Measurements from ENCODE around the gene PRSS21.

Gene PRSS21

DNA sequence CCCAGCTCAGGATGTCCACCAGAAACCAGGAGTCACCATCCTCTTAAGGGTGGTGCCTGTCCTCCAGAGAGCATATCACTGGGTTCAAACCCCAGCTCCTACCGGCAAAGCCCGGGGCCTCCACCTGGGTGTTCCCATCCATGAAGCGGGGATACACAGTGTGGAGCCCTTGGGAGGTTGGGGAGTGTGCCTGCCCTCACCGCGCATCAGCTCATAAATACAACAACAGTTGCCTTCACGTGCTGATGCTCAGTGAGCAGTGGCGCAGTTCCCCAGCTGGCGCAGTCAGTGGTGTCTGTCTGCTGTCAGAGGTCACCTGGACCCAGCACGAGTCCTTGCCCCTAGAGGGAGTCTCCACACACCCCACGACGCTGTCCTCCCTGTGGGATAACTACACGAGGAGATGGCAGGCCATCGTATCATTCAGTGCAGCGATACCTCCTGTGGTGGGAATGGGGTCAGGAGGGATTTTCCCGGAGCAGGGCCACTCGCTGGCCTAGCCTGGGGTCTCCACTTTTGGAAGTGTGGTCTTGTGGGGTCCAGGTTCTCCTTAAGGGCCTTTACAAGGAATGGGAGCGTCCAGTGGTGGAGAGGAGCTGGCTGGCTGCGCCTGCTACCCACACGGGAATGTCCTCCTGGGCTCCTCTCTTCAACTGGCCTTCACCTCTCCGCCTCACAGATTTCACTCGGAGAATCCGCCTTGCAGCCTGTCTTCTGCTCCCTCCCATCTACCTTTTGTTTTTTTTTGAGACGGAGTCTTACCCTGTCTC is 37.7 kb upstream of the PRSS21 start:
- no peak for DNase-seq (ENCODE audit: low read depth)
- no peak overlapping the region for H3K4me3 ChIP-seq (ENCODE audit: low read depth, low read length)

DNA sequence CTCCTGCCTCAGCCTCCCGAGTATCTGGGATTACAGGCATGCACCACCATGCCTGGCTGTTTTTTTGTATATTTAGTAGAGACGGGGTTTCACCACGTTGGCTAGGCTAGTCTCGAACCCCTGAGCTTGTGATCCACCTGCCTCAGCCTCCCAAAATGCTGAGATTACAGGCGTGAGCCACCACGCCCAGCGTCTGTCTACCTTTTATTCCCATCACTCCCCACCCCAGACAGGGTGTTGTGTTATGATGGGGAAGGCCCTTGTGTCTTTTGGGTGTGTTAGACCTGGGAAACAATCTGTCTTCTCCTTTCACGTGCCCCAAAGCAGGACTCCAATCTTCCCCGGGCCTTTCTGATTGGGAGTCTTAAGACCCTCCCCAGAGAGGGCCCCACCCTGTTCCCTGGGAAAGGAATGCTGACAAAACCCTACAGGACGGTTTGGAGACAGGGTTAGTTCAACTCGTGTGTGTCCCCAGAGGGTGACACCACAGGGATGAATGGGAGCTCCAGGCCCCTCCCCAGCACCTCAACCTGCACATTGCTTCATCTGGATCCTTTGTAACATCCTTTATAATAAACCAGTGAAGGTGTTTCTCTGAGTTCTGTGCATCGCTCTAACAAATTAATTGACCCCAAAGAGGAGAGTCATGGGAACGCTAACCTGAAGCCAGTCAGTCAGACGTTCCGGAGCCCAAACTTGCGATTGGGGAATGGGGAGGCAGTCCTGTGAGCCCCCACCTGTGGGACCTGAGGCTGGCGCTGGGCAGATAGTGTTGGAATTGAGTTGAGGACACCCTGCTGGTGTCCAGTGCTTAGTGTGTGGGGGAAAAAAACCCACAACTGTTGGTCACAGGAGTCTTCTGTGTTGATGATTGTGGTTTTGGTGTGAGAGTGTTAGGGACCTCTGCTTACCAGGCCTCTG is 36.8 kb upstream of the PRSS21 start:
- no peak overlapping the region for H3K4me3 ChIP-seq (ENCODE audit: low read depth, low read length)

DNA sequence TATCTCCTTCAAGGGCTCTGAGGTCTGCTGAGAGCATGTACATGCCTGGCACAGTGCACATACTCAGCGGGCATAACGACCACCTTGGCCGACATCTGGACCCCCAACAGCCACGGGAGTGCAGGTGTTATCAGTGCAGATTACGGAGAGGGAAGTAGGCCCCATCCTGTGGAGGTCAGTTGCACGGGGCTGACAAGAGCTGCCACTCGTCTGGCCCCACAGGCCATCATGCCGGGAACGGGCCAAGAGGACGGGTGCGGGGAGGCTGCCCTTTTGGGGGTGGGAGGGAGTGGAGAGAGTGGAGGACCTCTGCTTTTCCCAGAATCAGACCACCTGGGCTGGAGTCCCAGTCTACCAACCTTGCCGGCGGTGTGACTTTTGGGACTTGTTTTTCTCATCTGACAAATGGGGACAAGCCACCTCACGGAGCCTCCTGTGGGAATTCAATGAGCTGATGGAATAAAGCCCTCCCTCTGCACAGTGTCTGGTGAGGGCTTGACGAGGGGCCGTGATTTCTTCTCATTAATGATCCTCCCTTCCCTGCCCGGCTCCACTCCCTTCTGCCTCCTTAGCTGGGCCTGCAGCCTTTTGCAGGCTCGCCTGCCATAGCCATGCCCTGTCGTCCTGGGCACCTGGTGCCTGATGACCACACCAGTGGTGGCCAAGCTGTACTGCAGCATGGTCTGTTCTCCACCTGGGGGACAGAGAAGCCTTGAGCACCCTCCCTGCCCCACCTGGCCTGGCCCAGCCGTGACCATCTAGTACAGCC is 34.3 kb upstream of the PRSS21 start:
- H3K4me3 ChIP-seq (ENCODE audit: low read depth, low read length), result no peak overlapping the region
- DNase-seq (ENCODE audit: low read depth), result no peak

More for the DNA sequence above, 36.8 kb upstream of the PRSS21 start:
- DNase-seq (ENCODE audit: low read depth), result no peak

DNA sequence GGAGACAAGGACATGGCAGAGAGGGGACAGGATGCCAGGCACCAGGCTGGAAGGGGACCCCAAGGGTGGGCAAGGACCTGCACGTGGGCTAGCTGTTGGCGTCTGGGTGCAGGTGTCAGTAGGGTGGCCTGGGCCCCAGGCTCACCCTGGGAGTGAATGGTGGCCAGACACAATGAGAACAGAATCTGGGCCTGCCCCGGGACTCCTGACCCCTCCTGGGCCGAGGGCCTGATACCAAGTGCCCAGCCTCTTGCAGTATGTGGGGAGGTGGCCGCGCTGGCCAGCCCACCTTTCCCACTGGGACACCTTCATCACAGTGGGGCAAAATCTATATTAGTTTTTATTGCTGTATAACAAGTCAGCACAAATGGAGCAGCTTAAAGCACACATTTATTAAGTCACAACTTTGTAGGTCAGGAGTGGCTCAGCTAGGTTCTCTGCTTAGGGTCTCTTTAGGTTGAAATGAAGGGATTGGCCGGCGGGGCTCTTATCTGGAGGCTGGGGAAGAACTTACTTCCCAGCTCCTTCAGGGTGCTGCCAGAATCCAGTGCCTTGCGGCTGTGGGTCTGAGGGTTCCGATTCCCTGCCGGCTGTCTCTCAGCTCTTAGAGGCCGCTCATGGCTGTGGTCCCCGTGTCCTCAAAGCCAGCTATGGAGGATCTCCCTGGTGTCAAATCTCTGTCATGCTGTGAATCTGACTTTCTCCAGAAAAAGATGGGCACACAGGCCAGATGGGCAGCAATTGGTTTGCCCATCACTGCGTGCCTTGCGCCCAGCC is 33.3 kb upstream of the PRSS21 start:
- no peak overlapping the region for H3K4me3 ChIP-seq (ENCODE audit: low read depth, low read length)
- DNase-seq (ENCODE audit: low read depth), result no peak

DNA sequence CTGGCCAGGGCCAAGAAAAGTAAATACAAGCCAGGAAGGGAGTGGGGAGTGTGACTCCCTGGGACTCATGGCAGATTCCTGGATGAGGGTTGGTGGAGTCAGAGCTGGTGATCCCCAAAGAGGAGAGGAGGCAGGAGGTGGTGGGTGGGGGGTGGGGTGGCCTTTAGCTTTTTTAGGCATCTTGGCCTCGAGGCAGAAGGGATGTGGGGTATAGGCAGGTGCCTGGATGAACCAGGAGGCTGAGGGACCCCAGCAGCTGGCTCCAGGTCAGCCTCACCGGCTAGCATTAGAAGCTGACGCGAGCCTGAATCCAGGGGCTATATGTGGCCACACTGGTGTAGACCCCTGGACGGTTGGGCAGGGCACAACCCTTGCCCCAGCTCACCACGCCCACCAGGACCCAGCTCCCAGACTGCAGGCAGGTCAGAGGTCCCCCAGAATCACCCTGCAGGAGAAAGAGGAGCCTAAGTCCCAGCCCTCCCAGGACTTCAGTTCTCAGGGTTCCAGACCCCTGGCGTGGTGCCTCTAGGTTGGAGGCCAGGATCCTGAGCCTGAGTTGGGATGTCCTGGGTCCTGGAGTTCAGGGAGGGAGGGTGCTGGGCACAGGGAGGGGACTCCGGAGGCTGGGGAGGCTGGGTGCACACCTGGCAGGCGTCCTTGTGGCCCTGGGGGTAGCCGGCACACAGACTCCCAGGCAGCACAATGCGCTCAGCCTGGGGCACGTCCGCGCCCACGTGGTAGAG is 32.5 kb upstream of the PRSS21 start:
- DNase-seq (ENCODE audit: low read depth), result no peak
- no peak overlapping the region for H3K4me3 ChIP-seq (ENCODE audit: low read depth, low read length)

DNA sequence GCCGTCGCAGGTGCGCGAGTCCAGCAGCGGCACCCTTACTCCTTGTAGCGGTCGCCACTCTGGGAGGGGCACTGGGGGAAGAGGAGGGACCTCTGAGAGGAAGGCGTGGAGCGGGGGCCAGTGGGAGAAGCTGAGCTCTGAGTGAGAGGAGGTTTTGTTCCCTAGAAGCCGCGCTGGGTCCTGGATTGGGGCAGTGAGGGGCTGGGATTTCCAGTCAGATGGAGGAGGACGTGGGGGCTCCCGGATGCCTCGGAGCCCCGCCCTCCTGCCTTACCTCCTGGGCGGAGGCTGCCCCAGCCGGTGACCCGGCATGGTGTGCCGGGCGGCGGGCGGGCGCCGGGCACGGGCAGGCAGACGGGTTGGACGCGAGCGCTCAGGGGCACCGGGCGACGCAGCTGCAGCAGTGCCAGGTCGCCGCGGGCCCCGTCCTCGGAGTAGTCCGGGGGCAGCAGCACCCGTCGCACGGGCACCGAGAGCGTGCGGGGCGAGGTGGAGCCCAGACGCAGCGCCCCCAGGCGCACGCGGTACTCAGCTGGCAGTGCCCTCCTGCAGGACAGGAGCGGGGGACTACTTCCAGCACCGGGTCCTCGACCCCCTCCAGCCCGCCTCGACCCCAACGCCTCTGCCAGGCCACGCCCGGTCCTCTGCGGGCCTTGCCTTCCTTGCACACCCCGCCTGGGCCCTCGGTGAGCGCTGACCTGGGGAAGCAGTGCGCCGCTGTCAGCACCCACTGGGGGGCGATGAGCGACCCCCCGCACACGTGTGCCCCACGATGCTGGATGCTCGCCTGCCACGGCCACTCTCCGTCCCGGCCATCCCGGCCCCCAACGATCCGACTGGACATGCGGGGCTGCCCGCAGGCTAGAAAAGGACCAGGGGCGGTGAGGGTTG is 31.7 kb upstream of the PRSS21 start:
- DNase-seq (ENCODE audit: low read depth), result no peak
- H3K4me3 ChIP-seq (ENCODE audit: low read depth, low read length), result no peak overlapping the region

DNA sequence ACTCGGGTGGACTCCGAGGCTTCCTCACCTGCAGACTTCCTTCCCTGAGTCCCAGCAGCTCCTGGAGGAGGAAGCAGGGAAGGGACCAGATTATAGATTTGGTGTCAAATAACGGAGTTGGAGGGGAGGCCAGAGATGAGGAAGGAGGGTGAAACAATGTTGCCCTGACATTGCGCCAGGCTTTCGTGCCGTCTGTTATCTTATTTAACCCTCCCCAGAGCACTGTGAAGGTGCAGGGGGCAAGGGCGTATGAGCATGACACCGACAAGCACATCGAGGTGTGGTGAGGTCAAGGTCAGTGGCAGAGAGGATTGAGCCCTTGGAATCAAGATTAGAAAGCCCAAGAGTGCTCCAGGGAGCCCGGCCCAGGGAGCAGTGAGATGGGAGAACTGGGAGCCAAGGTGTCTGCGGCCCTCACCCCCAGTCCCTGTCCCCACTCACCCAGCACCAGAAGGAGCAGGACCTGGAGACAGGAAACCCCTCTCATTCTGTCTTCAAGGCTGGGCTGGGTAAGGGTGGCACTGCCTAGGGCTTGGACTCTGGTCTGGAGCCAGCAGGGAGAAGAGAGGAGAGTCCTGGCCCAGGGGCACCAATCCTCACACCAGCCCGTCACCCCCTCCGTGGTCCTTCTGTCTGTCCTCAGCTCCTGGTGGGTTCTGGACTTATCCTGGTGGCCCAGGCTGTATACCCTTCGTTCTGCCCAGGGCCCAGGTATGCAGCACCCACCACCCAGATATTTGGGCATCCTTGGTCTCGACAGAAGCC is 30.8 kb upstream of the PRSS21 start:
- DNase-seq (ENCODE audit: low read depth), result no peak
- no peak overlapping the region for H3K4me3 ChIP-seq (ENCODE audit: low read depth, low read length)

DNA sequence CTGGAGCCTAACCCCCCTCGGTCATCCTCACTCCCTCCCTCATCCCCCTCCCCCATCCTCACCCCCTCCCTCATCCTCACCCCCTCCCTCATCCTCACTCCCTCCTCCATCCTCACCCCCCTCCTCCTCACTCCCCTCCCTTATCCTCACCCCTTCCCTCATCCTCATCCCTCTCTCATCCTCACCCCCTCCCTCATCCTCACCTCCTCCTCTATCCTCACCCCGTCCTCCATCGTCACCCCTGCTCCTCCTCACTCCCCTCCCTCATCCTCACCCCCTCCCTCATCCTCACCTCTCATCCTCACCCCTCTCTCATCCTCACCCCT is 30.2 kb upstream of the PRSS21 start:
- no peak for DNase-seq (ENCODE audit: low read depth)
- no peak overlapping the region for H3K4me3 ChIP-seq (ENCODE audit: low read depth, low read length)

DNA sequence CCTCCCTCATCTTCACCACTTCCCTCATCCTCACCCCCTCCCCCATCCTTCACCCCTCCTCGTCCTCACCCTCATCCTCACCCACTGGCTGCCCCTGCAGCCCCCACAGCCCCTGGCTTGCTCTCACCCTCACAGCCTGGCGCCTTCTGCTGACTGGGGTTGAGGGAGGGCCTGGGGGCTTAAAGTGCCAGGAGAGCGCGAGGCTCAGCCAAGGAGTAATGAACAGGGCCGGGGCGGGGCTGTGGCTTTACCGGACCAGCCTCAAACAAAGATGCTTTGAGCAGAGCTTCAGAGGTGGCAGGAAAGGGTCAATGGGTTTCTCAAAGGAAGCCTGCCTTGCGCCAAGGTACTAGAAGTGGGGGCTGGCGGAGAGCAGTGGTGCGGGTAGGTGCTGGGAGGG is 29.6 kb upstream of the PRSS21 start, which contains the start of gene PRSS33:
Gene PRSS33, minus strand, starts transcription at position 155 of the 400 bp plus-strand sequence. CDS start 1,013 bp downstream, outside the sequence.
- H3K4me3 ChIP-seq (ENCODE audit: low read depth, low read length), result no peak within 1 kb of the TSS
- no peak for DNase-seq (ENCODE audit: low read depth)

DNA sequence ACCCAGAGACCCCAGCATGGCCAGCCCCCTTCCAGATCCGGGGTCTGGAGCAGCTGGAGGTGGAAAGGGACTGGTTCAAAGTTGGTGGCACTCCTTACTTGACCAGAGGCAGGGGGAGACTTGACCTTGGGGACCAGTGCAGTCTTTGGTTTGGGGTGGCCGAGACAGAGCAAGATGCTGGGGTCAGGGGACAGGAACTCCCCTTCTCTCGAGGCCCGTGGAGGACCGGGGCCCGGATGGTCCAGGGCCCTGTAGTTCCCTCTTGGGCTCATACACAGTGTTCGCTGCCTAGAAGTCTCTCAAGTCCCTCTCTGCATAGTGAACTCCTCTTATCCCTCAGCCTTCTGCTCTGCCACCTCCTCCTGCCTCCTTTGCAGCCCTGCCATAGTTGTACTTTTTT is 29.1 kb upstream of the PRSS21 start:
- DNase-seq (ENCODE audit: low read depth), result no peak
- no peak overlapping the region for H3K4me3 ChIP-seq (ENCODE audit: low read depth, low read length)

DNA sequence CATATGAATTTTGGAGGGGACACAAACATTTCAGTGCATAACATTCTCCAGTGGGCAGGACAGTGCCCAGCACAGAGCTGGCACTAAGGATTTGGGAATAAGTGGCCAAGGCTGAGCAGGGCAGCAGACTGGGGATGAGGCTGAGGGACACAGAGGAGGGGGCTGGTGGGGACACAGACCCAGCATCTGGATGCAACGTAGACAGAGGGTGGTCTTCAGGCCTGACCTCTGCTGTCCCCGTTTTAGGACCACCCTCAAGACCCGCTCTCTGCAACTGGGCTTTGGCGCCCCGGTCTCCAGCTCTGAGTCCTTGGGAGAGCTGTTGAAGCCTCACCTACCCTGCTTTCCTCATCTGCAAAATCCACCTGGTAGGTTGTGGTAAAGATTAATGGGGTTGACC is 26.4 kb upstream of the PRSS21 start:
- no peak overlapping the region for H3K4me3 ChIP-seq (ENCODE audit: low read depth, low read length)
- no peak for DNase-seq (ENCODE audit: low read depth)

DNA sequence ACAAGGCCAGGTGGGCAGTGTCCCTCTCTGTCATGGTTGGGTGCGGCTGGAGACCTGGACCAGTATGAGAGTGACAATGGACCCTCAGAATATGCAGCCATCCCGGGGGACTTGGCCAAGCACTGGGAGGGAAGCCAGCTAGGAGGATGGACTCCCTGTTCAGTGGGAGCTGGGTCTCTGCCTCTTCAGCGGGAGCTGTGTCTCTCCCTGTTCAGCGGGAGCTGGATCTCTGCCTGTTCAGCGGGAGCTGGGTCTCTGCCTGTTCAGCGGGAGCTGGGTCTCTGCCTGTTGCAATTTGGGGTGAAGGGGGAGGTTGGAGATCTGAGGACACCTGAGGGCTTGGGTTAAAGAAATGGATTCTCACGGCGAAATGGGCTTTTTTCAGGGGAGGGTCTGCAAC is 25.9 kb upstream of the PRSS21 start:
- DNase-seq (ENCODE audit: low read depth), result no peak
- H3K4me3 ChIP-seq (ENCODE audit: low read depth, low read length), result no peak overlapping the region

DNA sequence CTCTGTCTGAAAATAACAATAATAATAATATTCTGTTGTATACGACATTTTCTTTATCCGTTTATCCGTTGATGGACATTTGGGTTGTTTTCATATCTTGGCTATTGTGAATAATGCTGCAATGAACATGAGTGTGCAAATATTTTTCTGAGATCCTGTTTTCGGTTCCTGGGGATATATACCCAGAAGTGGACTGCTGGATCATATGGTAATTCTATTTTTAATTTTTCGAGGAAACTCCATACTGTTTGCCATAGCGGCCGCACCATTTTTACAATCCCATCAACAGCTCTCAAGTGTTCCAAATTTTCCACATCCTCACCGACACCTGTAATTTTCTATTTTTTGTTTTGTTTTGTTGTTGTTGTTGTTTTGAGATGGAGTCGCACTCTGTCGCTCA is 24.1 kb upstream of the PRSS21 start:
- DNase-seq (ENCODE audit: low read depth), result no peak
- H3K4me3 ChIP-seq (ENCODE audit: low read depth, low read length), result no peak overlapping the region

DNA sequence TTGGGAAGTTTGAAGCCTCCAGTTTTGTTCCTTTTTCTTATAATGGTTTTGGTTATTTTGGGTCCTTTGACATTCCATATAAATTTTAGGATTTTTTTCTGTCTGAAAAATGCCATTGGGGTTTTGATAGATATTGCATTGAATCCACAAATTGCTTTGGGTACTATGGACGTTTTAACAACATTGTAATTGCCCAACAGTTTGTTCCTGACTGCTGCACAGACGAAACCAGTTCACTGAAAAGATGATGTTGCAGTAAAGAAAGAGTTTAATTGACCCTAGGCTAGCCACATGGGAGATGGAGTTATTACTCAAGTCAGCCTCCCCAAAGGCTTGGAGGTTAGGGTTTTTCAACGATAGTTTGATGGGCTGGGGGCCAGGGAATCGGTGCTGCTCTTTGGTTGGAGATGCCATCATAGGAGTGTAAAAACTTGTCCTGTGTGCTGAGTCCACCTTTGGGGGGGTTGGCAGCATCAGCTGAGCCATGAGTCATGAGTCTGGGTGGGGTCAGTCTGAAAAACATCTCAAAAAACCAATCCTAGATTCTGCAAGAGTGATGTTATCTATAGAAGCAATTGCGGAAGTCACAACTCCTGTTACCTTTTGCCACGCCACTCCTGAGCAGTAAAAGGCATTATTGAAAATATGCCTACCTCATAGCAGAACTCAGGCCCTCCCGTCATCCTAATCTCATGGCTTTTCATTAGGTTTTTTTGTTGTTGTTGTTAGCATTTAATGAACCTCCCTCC is 21.5 kb upstream of the PRSS21 start:
- DNase-seq (ENCODE audit: low read depth), result no peak
- H3K4me3 ChIP-seq (ENCODE audit: low read depth, low read length), result no peak overlapping the region

DNA sequence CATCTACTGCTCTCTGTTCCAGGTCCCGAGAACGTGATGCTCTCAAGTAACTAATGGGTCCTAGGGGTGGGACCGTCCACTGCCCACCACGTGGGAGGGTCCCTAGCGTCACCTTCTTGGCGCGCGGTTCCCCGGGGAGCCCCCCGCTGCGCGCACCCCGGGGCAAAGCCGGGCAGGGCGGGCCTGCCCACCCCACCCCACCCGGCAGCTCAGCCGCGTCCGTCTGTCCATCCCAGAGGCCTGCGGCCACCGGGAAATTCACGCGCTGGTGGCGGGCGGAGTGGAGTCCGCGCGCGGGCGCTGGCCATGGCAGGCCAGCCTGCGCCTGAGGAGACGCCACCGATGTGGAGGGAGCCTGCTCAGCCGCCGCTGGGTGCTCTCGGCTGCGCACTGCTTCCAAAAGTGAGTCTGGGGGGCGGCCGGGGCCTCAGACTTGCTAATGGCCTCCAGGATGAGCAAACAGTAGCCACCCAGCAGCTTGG is 18.3 kb upstream of the PRSS21 start:
- no peak overlapping the region for H3K4me3 ChIP-seq (ENCODE audit: low read depth, low read length)
- no peak for DNase-seq (ENCODE audit: low read depth)

DNA sequence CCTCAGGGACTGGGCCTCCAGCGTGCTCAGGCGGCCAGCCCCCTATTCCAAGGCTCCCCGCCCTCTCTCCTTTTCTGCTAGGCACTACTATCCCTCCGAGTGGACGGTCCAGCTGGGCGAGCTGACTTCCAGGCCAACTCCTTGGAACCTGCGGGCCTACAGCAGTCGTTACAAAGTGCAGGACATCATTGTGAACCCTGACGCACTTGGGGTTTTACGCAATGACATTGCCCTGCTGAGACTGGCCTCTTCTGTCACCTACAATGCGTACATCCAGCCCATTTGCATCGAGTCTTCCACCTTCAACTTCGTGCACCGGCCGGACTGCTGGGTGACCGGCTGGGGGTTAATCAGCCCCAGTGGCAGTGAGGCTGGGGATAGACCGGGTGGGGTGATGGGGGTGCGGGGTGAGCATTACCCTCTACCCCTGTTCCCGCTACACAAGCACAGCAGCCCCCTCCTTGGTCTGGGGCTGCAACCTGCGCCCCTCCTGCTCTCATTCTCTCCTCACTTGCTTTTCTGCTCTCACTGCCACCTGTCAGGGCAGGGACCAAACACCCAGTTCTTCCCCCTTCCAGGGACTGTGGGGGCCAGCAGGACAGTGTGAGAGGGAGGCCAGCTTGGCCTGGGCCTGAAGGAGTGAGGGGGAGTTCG is 17.7 kb upstream of the PRSS21 start:
- H3K4me3 ChIP-seq (ENCODE audit: low read depth, low read length), result no peak overlapping the region
- DNase-seq (ENCODE audit: low read depth), result no peak
